Osteoblast (primary cell): ENCODE measurements around the gene UPK1A. TPM values are rescaled to one million over a fixed set of nuclear protein-coding genes. Genes with fewer than 3 reads are reported as not detected.

Experiments used
- DNase-seq: peaks from one replicate; pipeline ENCODE4 v3.0.0; 2011; ENCODE audit warnings: low spot score, mixed read lengths; ENCODE audit not compliant: insufficient read length; ENCODE audit errors: missing footprints
- H2AFZ ChIP-seq: 2 replicates; pipeline ENCODE4 v1.6.0; 2011; ENCODE audit warnings: mild to moderate bottlenecking, low read length
- H3K27ac ChIP-seq: 2 replicates; pipeline ENCODE4 v1.5.1; 2011; ENCODE audit warnings: mild to moderate bottlenecking, low read depth, low read length, moderate library complexity
- H3K27me3 ChIP-seq: 2 replicates; pipeline ENCODE4 v1.6.0; 2012; ENCODE audit warnings: mild to moderate bottlenecking, control low read depth, inconsistent platforms, low read length, moderate library complexity; ENCODE audit not compliant: insufficient read depth
- H3K36me3 ChIP-seq: 2 replicates; pipeline ENCODE4 v1.5.1; 2011; ENCODE audit warnings: mild to moderate bottlenecking, low read length, control low read depth, moderate library complexity; ENCODE audit not compliant: insufficient read depth
- H3K4me1 ChIP-seq: 2 replicates; pipeline ENCODE4 v1.5.1; 2011; ENCODE audit warnings: mild to moderate bottlenecking, low read length, control low read depth, moderate library complexity; ENCODE audit not compliant: insufficient read depth
- H3K4me2 ChIP-seq: 2 replicates; pipeline ENCODE4 v1.6.0; 2011; ENCODE audit warnings: mild to moderate bottlenecking, low read length; ENCODE audit not compliant: insufficient read depth
- H3K4me3 ChIP-seq: fragments of 200-600 bp; sonication (generic); 3 replicates; pipeline ENCODE4 v1.5.1; 2012; ENCODE audit warnings: mild to moderate bottlenecking, low read length, inconsistent platforms; ENCODE audit not compliant: insufficient read depth
- H3K79me2 ChIP-seq: 2 replicates; pipeline ENCODE4 v1.6.0; 2012; ENCODE audit warnings: mild to moderate bottlenecking, low read length, control low read depth, inconsistent platforms; ENCODE audit not compliant: insufficient read depth
- H3K9me3 ChIP-seq: 2 replicates; pipeline ENCODE4 v1.5.1; 2011; ENCODE audit warnings: low read depth, low read length, control low read depth
- H4K20me1 ChIP-seq: 2 replicates; pipeline ENCODE4 v1.6.0; 2012; ENCODE audit warnings: mild to moderate bottlenecking, low read length, control low read depth; ENCODE audit not compliant: insufficient read depth
- total RNA-seq: library from RNA; depleted of rRNA; stranded (reverse); fragments of >200 nt; gene quantifications from 2 replicates; pipeline ENCODE4 v1.2.3, GENCODE V29; 2012
- TF ChIP-seq, protein P1 (sequence below): IDR thresholded peaks from 2 replicates; pipeline ENCODE4 v1.5.1; 2011; ENCODE audit warnings: mild to moderate bottlenecking, low read depth, low read length, moderate library complexity; ENCODE audit errors: extremely low read depth

The UPK1A gene
- total RNA-seq, 1 donor, result not detected

DNA sequence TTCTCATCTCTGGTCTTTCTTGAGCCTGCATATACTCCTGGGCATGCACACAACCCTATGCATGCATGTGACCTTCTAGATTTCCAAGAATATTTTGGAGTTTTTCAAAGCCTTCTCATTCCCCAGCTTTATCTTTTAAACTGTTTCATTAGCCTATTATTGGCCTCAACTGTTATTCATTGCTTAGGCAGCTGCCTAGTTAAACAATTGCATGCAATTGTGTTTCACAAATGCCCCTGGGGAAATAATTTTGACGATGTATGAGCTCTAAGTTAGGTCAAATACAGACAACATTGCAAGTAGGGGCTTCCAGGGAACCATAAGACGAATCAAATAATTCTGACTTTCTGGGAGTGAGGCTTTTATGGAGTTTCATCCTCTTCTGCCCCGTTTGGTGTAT, 2.3 kb upstream of the UPK1A start:
- no peaks in the 10 kb centered on the region for H3K9me3 ChIP-seq
- H3K27ac ChIP-seq, result no peak overlapping the region
- TF ChIP-seq, protein P1, sequence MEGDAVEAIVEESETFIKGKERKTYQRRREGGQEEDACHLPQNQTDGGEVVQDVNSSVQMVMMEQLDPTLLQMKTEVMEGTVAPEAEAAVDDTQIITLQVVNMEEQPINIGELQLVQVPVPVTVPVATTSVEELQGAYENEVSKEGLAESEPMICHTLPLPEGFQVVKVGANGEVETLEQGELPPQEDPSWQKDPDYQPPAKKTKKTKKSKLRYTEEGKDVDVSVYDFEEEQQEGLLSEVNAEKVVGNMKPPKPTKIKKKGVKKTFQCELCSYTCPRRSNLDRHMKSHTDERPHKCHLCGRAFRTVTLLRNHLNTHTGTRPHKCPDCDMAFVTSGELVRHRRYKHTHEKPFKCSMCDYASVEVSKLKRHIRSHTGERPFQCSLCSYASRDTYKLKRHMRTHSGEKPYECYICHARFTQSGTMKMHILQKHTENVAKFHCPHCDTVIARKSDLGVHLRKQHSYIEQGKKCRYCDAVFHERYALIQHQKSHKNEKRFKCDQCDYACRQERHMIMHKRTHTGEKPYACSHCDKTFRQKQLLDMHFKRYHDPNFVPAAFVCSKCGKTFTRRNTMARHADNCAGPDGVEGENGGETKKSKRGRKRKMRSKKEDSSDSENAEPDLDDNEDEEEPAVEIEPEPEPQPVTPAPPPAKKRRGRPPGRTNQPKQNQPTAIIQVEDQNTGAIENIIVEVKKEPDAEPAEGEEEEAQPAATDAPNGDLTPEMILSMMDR, result no peak
- H3K27me3 ChIP-seq, result no peaks in the 10 kb centered on the region
- no peaks in the 10 kb centered on the region for H3K4me1 ChIP-seq
- no peaks in the 10 kb centered on the region for H3K79me2 ChIP-seq
- no peak overlapping the region for H3K4me2 ChIP-seq
- H3K4me3 ChIP-seq, result no peak overlapping the region
- peak; percentile 22 for DNase-seq
- H2AFZ ChIP-seq, result no peak overlapping the region
- H3K36me3 ChIP-seq, result peaks cover 3% of the 10 kb centered on the region
- H4K20me1 ChIP-seq, result no peaks in the 10 kb centered on the region

DNA sequence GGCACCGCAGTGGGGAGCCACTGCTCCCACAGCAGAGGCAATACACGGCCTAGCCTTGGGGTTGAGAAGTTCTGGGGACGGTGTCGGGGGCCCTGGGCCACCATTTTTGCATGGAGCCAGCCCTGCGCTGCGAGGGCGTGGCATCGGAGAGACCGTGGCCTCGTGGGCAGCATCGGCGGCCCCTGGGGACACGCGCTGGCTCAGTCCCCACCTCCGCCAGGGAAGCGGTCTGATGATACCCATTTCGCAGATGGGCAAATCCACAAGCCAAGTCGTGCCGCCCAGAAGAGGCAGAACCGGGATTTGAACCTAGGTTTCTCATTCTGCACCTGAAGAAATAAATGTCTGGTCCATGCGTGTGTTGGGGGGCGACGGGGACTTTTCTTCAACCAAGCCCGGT, 1.2 kb upstream of the UPK1A start:
- peak; percentile 1 for DNase-seq
- TF ChIP-seq, protein P1, result no peak
- Histone ChIP-seq H3K4me2 (no peak overlapping the region), H3K79me2 (no peaks in the 10 kb centered on the region), H3K4me1 (no peaks in the 10 kb centered on the region), H3K9me3 (no peaks in the 10 kb centered on the region), H4K20me1 (no peaks in the 10 kb centered on the region), H3K27me3 (no peaks in the 10 kb centered on the region), H2AFZ (no peak overlapping the region), H3K36me3 (peaks cover 3% of the 10 kb centered on the region), H3K4me3 (no peak overlapping the region), H3K27ac (no peak overlapping the region)

DNA sequence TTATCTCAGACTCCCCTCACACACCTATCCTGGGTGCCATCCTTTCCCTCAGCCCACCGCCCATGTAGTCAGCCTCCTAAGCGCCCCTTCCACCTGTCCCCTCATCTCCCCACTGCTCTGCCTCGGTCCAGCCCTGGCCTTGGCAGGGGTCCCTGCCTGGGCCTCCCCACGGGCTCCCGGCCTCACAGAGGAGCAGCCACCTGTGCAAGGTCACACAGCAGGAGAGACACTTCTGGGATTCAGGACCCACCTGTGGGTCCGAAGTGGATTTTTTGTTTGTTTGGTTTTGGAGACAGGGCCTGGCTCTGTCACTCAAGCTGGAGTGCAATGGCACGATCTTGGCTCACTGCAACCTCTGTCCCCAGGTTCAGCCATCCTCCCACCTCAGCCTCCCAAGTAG, 713 bp upstream of the UPK1A start:
- no peak for DNase-seq
- no peak overlapping the region for H3K4me3 ChIP-seq
- no peaks in the 10 kb centered on the region for H3K27me3 ChIP-seq
- no peaks in the 10 kb centered on the region for H3K79me2 ChIP-seq
- TF ChIP-seq, protein P1, result no peak
- no peaks in the 10 kb centered on the region for H3K9me3 ChIP-seq
- no peak overlapping the region for H3K4me2 ChIP-seq
- H4K20me1 ChIP-seq, result no peaks in the 10 kb centered on the region
- no peak overlapping the region for H3K27ac ChIP-seq
- H3K36me3 ChIP-seq, result peaks cover 3% of the 10 kb centered on the region
- no peaks in the 10 kb centered on the region for H3K4me1 ChIP-seq
- no peak overlapping the region for H2AFZ ChIP-seq

DNA sequence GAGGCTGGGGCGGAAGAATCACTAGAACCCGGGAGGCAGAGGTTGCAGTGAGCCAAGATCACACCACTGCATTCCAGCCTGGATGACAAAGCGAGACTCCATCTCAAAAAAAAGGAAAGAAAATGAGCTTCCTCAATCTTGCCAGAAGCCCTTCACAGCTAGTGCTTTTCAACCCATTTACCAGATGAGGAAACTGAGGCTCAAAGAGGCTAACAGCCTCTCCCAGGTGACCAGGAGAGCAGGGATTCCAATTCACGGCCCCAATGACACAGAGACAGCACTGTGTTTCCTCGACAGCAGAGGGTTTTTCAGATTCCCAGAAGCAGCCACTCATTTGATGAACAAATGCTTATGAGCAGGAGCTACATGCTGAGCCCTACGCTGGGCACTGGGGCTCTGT, 3.2 kb downstream of the UPK1A start:
- Histone ChIP-seq H3K9me3 (no peaks in the 10 kb centered on the region), H3K79me2 (no peaks in the 10 kb centered on the region), H2AFZ (no peak overlapping the region), H3K27ac (no peak overlapping the region), H3K4me1 (no peaks in the 10 kb centered on the region), H3K36me3 (no peaks in the 10 kb centered on the region), H3K4me3 (no peak overlapping the region), H3K4me2 (no peak overlapping the region), H4K20me1 (no peaks in the 10 kb centered on the region), H3K27me3 (peaks cover 2% of the 10 kb centered on the region)
- DNase-seq, result no peak
- TF ChIP-seq, protein P1, result no peak
